AG09319 (cell line): ENCODE data around the gene NRG3.

Experiments used
- DNase-seq: peaks from one replicate; pipeline ENCODE4 v3.0.0-alpha.2; 2010; ENCODE audit warnings: low read depth; ENCODE audit errors: extremely low read depth
- CTCF ChIP-seq: IDR thresholded peaks from 2 replicates; pipeline ENCODE4 v1.5.1; 2011; ENCODE audit warnings: low read depth, mild to moderate bottlenecking, inconsistent platforms, low read length, moderate library complexity

Gene NRG3

GRCh38 chr10:82411416-82411815 lies 536.4 kb downstream of the NRG3 start:
- DNase-seq = no peak
- TF ChIP-seq CTCF = no peak

GRCh38 chr10:82420001-82420400 lies 545.0 kb downstream of the NRG3 start:
- no peak for DNase-seq
- no peak for TF ChIP-seq CTCF

GRCh38 chr10:82429302-82429701 lies 554.3 kb downstream of the NRG3 start:
- no peak for TF ChIP-seq CTCF
- no peak for DNase-seq

- DNase-seq = no peak
- no peak for TF ChIP-seq CTCF
These were observed 563.3 kb downstream of the NRG3 start for GRCh38 chr10:82438277-82438676.

GRCh38 chr10:82440775-82441174 lies 565.8 kb downstream of the NRG3 start:
- no peak for DNase-seq
- no peak for TF ChIP-seq CTCF

GRCh38 chr10:82452046-82452445 lies 577.1 kb downstream of the NRG3 start:
- no peak for DNase-seq
- TF ChIP-seq CTCF = no peak

- TF ChIP-seq CTCF = no peak
- DNase-seq = no peak
These were observed 577.7 kb downstream of the NRG3 start for GRCh38 chr10:82452676-82453075.
